ENCODE data around the gene GSTA3.
"Not testable (repeated sequence)": the region's sequence is repeated elsewhere in the genome, so short reads cannot be mapped to it uniquely, and the experiment has no call there.

GSTA3 gene

DNA sequence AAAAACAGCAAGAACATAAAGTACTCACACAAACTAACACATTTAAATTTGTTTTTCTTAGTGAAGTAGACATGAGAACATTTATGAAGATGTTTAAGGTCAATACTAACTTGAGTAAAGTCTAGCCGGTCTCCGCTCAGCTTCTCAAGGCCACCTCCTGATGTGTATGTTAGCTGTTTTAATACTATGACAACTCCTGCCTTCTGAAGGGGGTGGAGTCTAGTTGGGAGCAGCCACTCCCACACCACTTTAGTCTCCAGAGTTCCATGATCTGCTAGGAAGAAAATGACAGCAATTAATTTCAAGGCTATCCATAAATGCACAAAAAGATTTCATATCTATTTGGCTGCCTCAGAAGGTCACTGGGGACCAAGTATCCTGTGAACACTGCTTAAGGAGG, at the start of gene GSTA3:
Gene GSTA3 (minus strand): TSS at position 168 of the 400 bp plus-strand sequence. CDS start 3,864 bp downstream, outside the sequence.
- no peak for DNase-seq (ENCODE audit: low read depth, low spot score)

- no peak for DNase-seq (ENCODE audit: low read depth, low spot score)
Measured at GRCh38 chr6:52958546-52959255, 49.2 kb upstream of the GSTA3 start.

- no peak for DNase-seq (ENCODE audit: low read depth, low spot score)
Measured at GRCh38 chr6:52955871-52956270, 46.4 kb upstream of the GSTA3 start.

DNA sequence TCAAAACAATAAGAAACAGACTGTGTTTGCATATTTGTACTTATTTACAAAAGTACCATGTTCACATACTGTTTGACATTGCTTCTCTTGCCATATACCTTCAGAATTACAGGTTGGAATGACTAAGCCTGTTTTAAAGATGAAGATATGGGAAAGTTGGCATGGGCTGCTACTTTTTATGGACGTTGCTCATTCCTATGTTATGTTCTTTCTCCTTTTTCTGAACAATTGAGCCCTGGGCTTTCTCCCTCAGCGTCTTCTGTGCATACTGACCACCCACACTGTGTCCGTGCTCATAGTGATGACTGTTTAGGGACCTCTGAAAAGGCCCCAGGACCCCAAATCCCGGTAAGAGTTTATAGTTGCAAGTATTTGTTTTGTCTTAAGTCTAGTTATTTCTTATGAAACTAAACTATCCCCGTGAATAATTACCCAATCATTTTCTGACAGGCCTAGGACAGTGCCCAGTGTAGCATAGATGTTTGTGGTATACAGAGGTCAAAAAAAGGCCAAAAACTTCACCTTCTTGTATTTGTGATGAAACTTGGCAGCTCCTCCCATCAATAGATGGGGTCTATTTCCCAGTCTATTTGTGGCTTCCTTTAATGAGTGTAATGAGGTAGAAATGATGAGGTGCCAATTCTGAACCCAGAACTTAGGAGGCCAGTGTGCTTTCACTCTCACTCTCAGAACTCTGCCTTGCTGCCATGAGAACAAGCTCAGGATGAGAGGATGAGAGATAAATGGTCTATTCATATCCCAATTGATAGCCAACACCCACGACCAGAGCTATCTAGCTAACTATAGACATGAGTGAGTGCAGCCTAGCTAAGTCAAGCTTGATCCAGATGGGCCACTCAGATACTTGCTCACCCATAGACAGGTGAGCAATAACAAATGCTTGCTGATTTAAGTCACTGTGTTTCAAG, 44.7 kb upstream of the GSTA3 start:
- DNase-seq (ENCODE audit: low read depth, low spot score) = no peak

- DNase-seq (ENCODE audit: low read depth, low spot score) = no peak
Measured at GRCh38 chr6:52946306-52946705, 36.8 kb upstream of the GSTA3 start.

DNA sequence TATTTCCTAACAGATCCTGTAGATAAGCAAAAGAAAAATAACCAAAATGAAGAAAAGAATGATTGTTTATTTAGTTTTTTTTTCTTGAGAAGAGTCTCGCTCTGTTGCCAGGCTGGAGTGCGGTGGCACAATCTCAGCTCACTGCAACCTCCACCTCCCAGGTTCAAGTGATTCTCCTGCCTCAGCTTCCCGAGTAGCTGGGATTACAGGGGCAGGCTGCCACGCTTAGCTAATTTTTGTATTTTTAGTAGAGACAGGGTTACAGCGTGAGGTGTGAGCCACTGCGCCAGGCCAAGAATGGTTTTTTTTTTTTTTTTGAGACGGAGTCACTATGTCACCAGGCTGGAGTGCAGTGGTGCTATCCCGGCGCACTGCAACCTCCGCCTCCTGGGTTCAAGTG, 33.3 kb upstream of the GSTA3 start:
- DNase-seq (ENCODE audit: low read depth, low spot score) = not testable (repeated sequence)

DNA sequence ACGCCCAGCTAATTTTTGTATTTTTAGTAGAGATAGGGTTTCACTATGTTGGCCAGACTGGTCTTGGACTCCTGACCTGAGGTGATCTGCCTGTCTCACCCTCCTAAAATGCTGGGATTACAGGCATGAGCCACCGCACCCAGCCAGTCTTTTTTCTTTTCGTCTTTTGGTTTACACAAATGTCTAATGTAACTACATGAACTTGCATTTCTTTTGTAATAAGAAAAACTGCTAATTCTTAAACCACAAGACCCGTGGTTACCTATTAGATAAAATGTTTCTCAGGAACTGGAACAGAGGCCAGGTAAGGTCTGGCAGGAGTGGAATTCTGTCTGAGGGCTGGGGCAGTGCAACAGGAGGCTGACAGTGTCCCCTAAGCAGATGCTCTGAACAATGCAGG, 32.7 kb upstream of the GSTA3 start:
- no peak for DNase-seq (ENCODE audit: low read depth, low spot score)

GRCh38 chr6:52937908-52938307, 28.4 kb upstream of the GSTA3 start:
- no peak for DNase-seq (ENCODE audit: low read depth, low spot score)

DNA sequence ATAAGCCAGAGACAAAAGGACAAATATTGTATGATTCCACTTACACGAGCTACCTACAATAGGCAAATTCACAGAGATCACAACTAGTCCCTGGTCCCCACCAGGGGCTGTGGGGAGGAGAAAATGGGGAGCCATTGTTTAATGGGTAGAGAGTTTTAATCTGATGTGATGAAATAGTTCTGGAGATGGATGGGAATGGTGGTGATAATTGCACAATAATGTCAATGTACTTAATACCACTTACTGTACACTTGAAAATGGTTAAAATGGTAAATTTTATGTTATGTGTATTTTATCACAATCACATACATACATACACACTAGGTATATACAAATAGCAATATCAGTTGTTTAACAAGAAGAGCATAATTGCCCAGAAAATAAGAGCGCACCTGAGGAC, 24.3 kb upstream of the GSTA3 start:
- no peak for DNase-seq (ENCODE audit: low read depth, low spot score)

GRCh38 chr6:52931351-52931750, 21.9 kb upstream of the GSTA3 start:
- DNase-seq (ENCODE audit: low read depth, low spot score) = no peak

- DNase-seq (ENCODE audit: low read depth, low spot score) = no peak
Measured at GRCh38 chr6:52929321-52930164, 20.0 kb upstream of the GSTA3 start.

GRCh38 chr6:52927451-52927850, 18.0 kb upstream of the GSTA3 start:
- DNase-seq (ENCODE audit: low read depth, low spot score) = no peak

DNA sequence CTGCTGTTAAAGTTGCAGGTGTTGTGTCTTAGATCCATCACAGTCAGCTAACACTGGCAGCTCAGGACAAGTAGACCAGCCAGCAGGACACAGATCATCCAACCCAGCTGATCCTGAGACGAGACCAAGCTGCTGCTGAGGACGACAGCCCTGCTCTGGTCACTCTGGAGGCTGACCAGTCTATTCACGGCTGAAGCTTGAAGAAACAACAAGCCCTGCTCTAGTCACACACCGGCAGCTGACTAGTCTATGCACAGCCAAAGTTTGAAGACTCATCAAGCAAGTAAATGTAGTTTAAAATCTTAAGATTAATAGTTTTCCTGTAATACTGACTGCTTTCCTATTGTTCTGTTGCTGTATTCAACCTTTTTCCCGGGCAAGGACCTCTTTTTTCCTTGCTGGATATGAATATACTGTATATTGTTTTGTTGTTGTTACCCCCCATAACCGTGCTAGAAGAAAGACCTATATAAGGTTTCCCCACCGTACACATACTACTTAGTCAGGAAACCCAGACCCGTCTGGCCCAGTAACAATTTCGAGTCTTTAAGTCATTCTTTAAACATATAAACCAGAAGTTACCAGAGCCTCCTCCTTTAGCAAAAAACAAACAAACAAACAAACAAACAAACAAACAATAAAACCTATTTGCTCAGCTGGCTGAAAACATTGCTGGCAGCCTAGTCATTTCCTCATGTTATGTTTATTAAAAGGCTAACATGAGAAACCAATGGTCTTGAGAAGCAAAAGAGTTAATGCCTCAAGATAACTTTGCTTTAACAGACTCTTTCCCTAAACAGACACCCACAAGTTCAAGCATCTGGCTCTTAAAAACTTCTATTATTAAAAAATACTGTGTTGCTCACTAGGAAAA, 16.7 kb upstream of the GSTA3 start:
- DNase-seq (ENCODE audit: low read depth, low spot score) = no peak

- no peak for DNase-seq (ENCODE audit: low read depth, low spot score)
Measured at GRCh38 chr6:52925042-52925441, 15.5 kb upstream of the GSTA3 start.

GRCh38 chr6:52923689-52924088, 14.2 kb upstream of the GSTA3 start:
- not testable (repeated sequence) for DNase-seq (ENCODE audit: low read depth, low spot score)

GRCh38 chr6:52922161-52922560, 12.7 kb upstream of the GSTA3 start:
- DNase-seq (ENCODE audit: low read depth, low spot score) = no peak

GRCh38 chr6:52921743-52922142, 12.2 kb upstream of the GSTA3 start:
- no peak for DNase-seq (ENCODE audit: low read depth, low spot score)

DNA sequence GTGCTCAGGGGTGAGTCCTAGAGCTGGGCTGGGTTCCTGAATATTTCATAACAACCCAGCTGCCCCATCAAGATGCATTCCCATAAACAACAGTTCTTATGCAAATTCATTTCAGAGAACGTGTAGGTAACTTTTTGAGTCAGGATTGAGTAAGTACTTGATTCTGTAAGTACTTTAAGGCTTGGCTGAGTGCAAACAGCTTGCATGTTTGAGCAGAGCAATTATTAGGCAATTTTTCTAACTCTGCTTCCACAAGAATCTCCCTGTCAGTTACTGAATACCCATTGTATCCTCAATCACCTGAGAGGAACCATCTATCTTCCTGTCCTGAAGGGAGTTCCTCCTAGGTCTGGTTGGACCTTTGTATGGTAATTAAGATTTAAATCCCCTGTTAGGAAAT, 10.0 kb upstream of the GSTA3 start:
- not testable (repeated sequence) for DNase-seq (ENCODE audit: low read depth, low spot score)

- not testable (repeated sequence) for DNase-seq (ENCODE audit: low read depth, low spot score)
Measured at GRCh38 chr6:52918771-52919170, 9.3 kb upstream of the GSTA3 start.

DNA sequence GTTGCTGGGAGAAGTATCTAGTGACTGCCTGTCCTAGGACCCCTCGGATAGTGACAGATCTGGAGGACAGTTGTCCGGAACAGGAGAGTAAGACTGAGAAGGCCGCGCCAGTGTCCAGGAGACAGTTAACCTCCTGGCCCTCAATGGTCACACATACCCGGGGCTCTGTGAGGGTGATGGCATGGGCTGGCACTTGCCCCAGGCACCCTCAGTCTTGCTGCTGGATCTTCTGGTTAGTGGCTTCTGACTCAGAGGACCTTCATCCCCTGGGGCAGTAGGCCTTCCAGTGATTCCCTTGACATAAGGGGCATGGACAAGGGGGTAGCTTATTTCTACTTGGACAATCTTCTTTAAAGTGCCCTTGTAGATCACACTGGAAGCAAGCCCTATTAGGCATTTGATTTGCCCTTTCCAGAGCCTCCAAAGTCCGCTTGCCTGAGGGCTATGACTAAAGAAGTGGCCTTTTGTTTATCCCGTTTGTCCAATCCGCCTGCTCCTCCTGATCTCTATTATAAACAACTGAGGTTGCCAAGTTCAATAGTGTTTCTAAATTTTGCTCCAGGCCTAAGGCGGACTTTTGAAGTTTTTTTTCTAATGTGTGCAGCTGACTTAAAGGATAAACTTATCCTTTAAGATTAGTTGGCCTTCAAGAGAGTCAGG, 8.7 kb upstream of the GSTA3 start:
- not testable (repeated sequence) for DNase-seq (ENCODE audit: low read depth, low spot score)
